Ascending aorta (tissue), 2 donors: ENCODE results near the gene PDE9A. TPM values are rescaled to one million over a fixed set of nuclear protein-coding genes. Genes with fewer than 3 reads are reported as not detected.

ENCODE experiments used
- DNase-seq, 2 donors: peaks; one replicate each; pipeline ENCODE4 v3.0.0-alpha.2; 2019; ENCODE audit warnings: low spot score in 2 of 2
- H3K27ac ChIP-seq, 2 donors: fragments of 200-600 bp; sonication (generic); one replicate each; pipeline ENCODE4 v1.5.1; 2016 to 2017; ENCODE audit warnings: mild to moderate bottlenecking in 1 of 2
- H3K27me3 ChIP-seq: fragments of 200-600 bp; sonication (generic); one replicate; pipeline ENCODE4 v1.5.1; 2017
- H3K36me3 ChIP-seq, 2 donors: fragments of 200-600 bp; sonication (generic); one replicate each; pipeline ENCODE4 v1.5.1; 2016
- H3K4me1 ChIP-seq, 2 donors: fragments of 200-600 bp; sonication (generic); one replicate each; pipeline ENCODE4 v1.5.1; 2016 to 2017; ENCODE audit warnings: mild to moderate bottlenecking in 1 of 2
- H3K4me3 ChIP-seq, 2 donors: fragments of 200-600 bp; sonication (generic); one replicate each; pipeline ENCODE4 v1.5.1; 2016 to 2017; ENCODE audit warnings: mild to moderate bottlenecking in 1 of 2
- H3K9me3 ChIP-seq, 2 donors: fragments of 200-600 bp; sonication (generic); one replicate each; pipeline ENCODE4 v1.5.1; 2016
- intact Hi-C: fragments of 100-400 bp; cut with DNase I; formaldehyde crosslinking; loops from one replicate; pipeline ENCODE4 v1.15.1; 2023
- total RNA-seq: library from RNA; depleted of rRNA; stranded (reverse); fragments of >200 nt; gene quantifications from one replicate; pipeline ENCODE4 v1.1.0, GENCODE V29; 2016
- TF ChIP-seq, protein P1 (sequence below), 3 experiments: fragments of 200-600 bp in 2 of 3; fragments of 450-650 bp in 1 of 3; sonication (generic) in 2 of 3; IDR thresholded peaks; one replicate each; pipeline ENCODE4 v1.5.1; 2016 to 2019; ENCODE audit warnings: antibody characterized with exemption in 3 of 3, mild to moderate bottlenecking in 1 of 3, moderate library complexity in 1 of 3

PDE9A gene
- total RNA-seq, 1 donor from 2014 or later, result 2.2 TPM

GRCh38 chr21:42785666-42786427 is 132.4 kb downstream of the PDE9A start:
- H3K9me3 ChIP-seq, result no peaks in the 10 kb centered on the region
- no peaks in the 10 kb centered on the region for H3K36me3 ChIP-seq
- no peak for DNase-seq
- TF ChIP-seq, protein P1, sequence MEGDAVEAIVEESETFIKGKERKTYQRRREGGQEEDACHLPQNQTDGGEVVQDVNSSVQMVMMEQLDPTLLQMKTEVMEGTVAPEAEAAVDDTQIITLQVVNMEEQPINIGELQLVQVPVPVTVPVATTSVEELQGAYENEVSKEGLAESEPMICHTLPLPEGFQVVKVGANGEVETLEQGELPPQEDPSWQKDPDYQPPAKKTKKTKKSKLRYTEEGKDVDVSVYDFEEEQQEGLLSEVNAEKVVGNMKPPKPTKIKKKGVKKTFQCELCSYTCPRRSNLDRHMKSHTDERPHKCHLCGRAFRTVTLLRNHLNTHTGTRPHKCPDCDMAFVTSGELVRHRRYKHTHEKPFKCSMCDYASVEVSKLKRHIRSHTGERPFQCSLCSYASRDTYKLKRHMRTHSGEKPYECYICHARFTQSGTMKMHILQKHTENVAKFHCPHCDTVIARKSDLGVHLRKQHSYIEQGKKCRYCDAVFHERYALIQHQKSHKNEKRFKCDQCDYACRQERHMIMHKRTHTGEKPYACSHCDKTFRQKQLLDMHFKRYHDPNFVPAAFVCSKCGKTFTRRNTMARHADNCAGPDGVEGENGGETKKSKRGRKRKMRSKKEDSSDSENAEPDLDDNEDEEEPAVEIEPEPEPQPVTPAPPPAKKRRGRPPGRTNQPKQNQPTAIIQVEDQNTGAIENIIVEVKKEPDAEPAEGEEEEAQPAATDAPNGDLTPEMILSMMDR (IDR thresholded peaks at IDR 0.05), result no peak
- no peak overlapping the region for H3K4me3 ChIP-seq
- H3K4me1 ChIP-seq, result no peaks in the 10 kb centered on the region
- no peak overlapping the region for H3K27ac ChIP-seq
- intact Hi-C loops, result no loop called here
- H3K27me3 ChIP-seq, result no peaks in the 10 kb centered on the region

DNA sequence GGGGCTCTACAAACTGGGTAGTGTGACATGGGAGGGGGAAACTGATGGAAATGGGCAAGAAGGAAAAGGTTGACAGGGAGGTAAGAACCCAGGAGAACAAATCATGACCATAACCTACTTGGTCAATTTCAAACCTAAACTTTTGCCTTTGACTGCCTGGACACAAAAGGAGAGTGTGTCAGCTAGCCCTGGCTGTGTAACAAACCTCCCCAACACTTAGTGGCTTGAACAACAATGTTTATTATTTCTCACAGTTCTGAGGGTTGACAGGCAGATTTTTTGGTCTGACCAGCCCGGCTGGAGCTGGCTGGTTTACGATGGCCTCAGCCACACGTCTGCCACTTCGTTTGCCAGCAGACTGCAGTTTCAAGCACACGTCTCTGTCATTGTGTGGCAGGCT is 133.5 kb downstream of the PDE9A start:
- Histone ChIP-seq H3K9me3 (no peaks in the 10 kb centered on the region), H3K27ac (no peak overlapping the region), H3K4me3 (no peak overlapping the region), H3K36me3 (no peaks in the 10 kb centered on the region), H3K4me1 (no peaks in the 10 kb centered on the region), H3K27me3 (no peaks in the 10 kb centered on the region)
- intact Hi-C loops, result no loop called here
- no peak for DNase-seq
- TF ChIP-seq, protein P1 (IDR thresholded peaks at IDR 0.05), result no peak

GRCh38 chr21:42787613-42788012 is 134.2 kb downstream of the PDE9A start:
- intact Hi-C loops, result no loop called here

DNA sequence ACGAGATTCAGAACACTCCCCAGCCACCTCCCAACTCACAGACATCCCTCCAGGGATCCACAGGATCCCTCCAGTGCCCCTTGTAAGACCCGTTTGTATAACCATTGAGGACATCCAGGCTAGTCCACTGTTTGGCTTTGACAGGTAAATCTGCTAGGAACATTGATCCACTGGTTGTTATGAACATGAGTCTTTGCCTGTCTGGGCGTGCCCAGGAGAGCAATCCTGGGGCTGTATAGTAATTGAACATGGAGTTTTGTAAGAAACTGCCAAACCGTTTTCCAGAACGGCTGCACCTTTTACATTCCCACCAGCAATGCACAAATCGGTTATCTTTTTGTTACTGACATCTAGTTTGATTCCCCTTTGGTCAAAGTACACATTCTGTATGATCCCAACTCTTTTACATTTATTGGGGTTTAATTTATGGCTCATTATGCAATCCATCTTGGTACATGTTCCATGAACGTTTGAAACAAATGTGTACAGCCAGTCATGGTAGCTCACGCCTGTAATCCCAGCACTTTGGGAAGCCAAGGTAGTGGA is 137.2 kb downstream of the PDE9A start:
- TF ChIP-seq, protein P1 (IDR thresholded peaks at IDR 0.05), result no peak
- Histone ChIP-seq H3K4me1 (no peaks in the 10 kb centered on the region), H3K9me3 (no peaks in the 10 kb centered on the region), H3K4me3 (no peak overlapping the region), H3K36me3 (no peaks in the 10 kb centered on the region), H3K27ac (no peak overlapping the region), H3K27me3 (no peaks in the 10 kb centered on the region)
- no peak for DNase-seq
- intact Hi-C loops, result no loop called here

More at GRCh38 chr21:42787613-42788012, 134.2 kb downstream of the PDE9A start:
- H3K27me3 ChIP-seq, result no peaks in the 10 kb centered on the region
- H3K4me1 ChIP-seq, result no peaks in the 10 kb centered on the region
- H3K9me3 ChIP-seq, result no peaks in the 10 kb centered on the region
- H3K4me3 ChIP-seq, result no peak overlapping the region
- no peak overlapping the region for H3K27ac ChIP-seq
- DNase-seq, result no peak
- TF ChIP-seq, protein P1 (IDR thresholded peaks at IDR 0.05), result no peak
- no peaks in the 10 kb centered on the region for H3K36me3 ChIP-seq

DNA sequence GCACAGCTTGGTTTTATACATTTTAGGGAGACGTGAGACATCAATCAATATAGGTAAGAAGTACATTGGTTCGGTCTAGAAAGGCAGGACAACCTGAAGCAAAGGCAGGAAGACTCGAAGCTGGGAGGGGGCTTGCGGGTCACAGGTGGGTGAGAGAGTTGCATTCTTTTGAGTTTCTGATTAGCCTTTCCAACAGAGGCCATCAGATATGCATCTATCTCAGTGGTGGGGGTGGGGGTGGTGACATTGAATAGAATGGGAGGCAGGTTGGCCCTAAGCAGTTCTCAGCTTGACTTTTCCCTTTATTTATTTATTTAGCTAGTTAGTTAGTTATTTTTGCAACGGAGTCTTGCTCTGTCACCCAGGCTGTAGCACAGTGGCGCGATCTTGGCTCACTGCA is 140.4 kb downstream of the PDE9A start:
- H3K36me3 ChIP-seq, result no peaks in the 10 kb centered on the region
- H3K4me3 ChIP-seq, result no peak overlapping the region
- no peak overlapping the region for H3K27ac ChIP-seq
- H3K27me3 ChIP-seq, result no peaks in the 10 kb centered on the region
- intact Hi-C loops, result no loop called here
- no peaks in the 10 kb centered on the region for H3K9me3 ChIP-seq
- no peaks in the 10 kb centered on the region for H3K4me1 ChIP-seq
- TF ChIP-seq, protein P1 (IDR thresholded peaks at IDR 0.05), result no peak
- no peak for DNase-seq
